Measurements from ENCODE around the gene PPP1CC.
"Not testable (repeated sequence)": the region's sequence is repeated elsewhere in the genome, so short reads cannot be mapped to it uniquely, and the experiment has no call there.

Gene PPP1CC

DNA sequence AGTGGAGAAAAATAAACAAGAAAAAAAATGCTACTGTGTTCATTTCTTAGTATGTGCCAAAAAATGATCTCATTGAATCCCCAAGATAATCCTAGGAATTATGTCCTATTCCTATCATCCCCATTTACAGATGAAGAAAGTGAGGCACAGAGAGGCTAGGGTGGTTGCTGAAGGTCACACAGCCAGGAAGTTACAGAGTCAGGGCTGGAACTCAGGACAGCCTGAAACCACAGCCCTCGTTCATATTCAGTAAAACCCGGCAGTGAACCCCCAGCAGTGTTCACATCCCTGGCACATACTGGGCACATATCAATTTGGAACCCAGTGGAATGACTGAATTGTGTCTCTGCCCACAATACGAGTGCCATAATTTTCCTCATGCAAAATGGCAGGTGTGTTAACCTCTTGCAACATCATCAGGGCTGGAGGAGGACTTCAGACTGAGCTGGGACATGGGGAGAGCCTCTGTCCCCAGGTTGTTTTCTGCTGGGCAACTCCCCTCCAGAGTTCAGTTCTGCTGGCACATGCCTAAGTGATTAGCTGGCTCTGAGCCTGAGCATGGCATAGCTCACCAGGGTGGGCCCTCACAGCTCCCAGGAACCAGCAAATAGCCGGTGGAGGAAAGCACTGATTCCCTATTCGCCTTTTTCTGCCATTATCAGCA is 2.0 kb upstream of the PPP1CC start:
- no peak overlapping the region for H3K4me3 ChIP-seq (ENCODE audit: low read length)
- no peaks in the 10 kb centered on the region for H3K36me3 ChIP-seq (ENCODE audit: insufficient read depth, low read length)
- no peak overlapping the region for H2AFZ ChIP-seq (ENCODE audit: low read depth, low read length)
- no peaks in the 10 kb centered on the region for H3K9me3 ChIP-seq (ENCODE audit: low read length)
- no peaks in the 10 kb centered on the region for H3K27me3 ChIP-seq (ENCODE audit: insufficient read depth, low read length)
- H3K4me1 ChIP-seq (ENCODE audit: insufficient read depth, low read length), result peaks cover 20% of the 10 kb centered on the region

DNA sequence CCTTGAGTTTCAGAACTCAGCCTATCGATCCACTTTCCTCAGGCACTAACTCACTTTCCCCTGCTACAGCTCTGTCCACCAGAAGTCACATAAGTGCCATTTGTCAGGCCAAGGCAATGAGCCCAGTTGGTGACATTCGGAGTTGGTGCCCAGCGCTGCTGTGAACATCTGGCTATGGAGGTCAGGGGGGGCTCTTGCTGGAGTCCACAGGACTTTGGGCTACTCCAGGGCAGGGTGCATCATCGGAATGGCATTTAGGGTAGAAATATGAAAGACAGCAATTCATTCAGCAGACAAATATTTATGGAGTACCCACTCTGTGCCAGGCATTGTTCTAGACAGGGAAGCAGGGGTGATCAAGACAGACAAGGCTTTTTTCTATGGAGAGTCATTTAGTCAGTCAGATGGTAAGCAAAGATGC is 1.5 kb upstream of the PPP1CC start:
- Histone ChIP-seq H3K4me1 (ENCODE audit: insufficient read depth, low read length) (peaks cover 25% of the 10 kb centered on the region), H3K27me3 (ENCODE audit: insufficient read depth, low read length) (no peaks in the 10 kb centered on the region), H3K36me3 (ENCODE audit: insufficient read depth, low read length) (peaks cover 3% of the 10 kb centered on the region), H2AFZ (ENCODE audit: low read depth, low read length) (no peak overlapping the region), H3K9me3 (ENCODE audit: low read length) (no peaks in the 10 kb centered on the region), H3K4me3 (ENCODE audit: low read length) (peak overlapping the region; percentile 98)

DNA sequence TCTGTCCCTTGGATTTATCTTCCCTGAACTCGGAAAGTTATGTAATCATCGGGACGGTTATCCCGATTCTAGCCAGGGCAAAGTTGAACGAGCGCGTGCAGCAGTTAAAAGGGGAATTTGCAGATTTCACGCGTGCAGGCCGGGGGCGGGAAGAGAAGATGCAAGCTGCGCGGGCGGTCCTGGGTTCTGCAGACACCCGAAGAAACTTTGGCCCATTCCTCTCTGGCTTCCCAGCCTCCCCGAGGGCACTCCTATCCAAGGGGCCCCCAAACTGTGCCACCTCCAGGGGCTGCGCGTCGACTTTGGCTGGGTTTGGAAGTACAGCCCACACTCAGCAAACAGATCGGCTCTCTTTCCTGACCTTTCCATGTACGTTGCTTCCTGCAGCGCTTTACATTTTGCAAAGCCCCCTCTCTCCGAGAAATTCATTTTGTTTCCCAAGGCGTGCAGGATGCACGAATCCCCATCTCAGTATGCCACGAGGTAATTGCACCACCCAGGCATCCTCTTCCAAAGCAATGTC is 941 bp upstream of the PPP1CC start:
- Histone ChIP-seq H2AFZ (ENCODE audit: low read depth, low read length) (peak overlapping the region; percentile 90), H3K4me1 (ENCODE audit: insufficient read depth, low read length) (peaks cover 27% of the 10 kb centered on the region), H3K27me3 (ENCODE audit: insufficient read depth, low read length) (no peaks in the 10 kb centered on the region), H3K9me3 (ENCODE audit: low read length) (no peaks in the 10 kb centered on the region), H3K36me3 (ENCODE audit: insufficient read depth, low read length) (peaks cover 6% of the 10 kb centered on the region), H3K4me3 (ENCODE audit: low read length) (peak overlapping the region; percentile 98)

DNA sequence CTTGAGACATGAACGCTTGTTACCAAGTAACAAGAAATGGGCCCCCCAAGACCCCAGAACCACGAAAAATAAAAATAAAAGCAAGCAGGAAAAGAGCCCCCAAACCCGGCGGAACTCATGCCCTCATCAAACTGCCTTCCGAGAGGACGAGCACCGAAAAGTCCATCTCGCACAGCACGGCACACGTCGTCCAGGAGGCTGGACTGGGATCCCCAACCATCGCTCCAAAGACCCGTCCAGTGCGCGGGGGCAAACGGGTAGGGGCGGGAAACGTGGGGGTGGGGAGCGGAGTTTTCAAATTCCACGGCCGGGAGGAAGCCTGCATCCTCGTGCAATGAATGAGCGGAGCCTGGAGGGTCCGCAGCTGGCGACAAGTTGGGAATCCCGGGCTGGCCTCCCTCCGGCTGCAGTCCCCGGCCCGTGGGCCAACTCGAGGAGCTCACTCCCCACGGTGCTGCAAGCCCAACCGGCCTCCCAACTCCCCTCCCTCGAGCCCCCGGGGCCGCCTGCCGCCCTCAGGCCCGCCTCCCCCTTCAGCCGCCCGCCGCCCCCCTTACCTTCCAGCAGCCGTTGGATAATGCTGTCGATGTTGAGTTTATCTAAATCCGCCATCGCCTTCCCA is 484 bp downstream of the PPP1CC start:
- no peaks in the 10 kb centered on the region for H3K27me3 ChIP-seq (ENCODE audit: insufficient read depth, low read length)
- no peak overlapping the region for H2AFZ ChIP-seq (ENCODE audit: low read depth, low read length)
- peak overlapping the region; percentile 95 for H3K4me3 ChIP-seq (ENCODE audit: low read length)
- peaks cover 12% of the 10 kb centered on the region for H3K36me3 ChIP-seq (ENCODE audit: insufficient read depth, low read length)
- peaks cover 34% of the 10 kb centered on the region for H3K4me1 ChIP-seq (ENCODE audit: insufficient read depth, low read length)
- H3K9me3 ChIP-seq (ENCODE audit: low read length), result no peaks in the 10 kb centered on the region

DNA sequence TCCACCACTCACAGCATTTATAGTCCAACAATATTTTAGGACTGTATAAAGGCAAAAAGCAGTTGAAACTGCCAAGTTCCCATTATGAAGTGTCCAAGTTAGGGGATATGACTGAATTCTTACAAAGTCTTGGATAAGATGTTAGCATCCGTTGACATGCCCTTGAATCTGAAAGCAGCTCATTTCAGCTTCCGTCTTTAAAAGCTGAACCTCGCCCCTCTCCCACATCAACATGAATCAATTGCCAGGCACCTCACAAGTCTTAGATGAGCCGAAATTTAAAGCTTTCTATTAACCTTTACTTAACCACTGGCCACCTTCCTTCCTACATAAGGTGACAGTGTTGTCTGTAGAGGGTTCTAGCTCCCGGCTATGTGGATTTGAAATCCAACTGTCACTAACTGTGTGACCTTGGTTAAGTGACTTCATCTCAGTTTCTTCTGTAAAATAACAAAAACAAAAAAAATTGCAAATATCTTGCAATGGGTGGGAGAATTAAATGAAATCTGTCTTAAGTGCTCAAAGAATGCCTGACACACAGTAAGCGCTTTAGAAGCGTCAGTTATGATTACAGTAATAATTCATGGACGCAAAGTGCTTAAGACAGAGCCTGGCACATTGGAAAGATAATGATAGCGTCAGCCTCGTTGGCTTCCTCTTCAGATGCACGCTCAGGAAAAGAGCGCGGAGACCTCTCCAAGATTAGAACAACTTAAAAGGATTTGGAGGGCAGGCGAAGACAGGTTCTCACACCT is 1.2 kb downstream of the PPP1CC start:
- no peak overlapping the region for H2AFZ ChIP-seq (ENCODE audit: low read depth, low read length)
- H3K27me3 ChIP-seq (ENCODE audit: insufficient read depth, low read length), result no peaks in the 10 kb centered on the region
- H3K4me1 ChIP-seq (ENCODE audit: insufficient read depth, low read length), result peaks cover 34% of the 10 kb centered on the region
- H3K9me3 ChIP-seq (ENCODE audit: low read length), result no peaks in the 10 kb centered on the region
- H3K4me3 ChIP-seq (ENCODE audit: low read length), result peak overlapping the region; percentile 95
- peaks cover 12% of the 10 kb centered on the region for H3K36me3 ChIP-seq (ENCODE audit: insufficient read depth, low read length)

DNA sequence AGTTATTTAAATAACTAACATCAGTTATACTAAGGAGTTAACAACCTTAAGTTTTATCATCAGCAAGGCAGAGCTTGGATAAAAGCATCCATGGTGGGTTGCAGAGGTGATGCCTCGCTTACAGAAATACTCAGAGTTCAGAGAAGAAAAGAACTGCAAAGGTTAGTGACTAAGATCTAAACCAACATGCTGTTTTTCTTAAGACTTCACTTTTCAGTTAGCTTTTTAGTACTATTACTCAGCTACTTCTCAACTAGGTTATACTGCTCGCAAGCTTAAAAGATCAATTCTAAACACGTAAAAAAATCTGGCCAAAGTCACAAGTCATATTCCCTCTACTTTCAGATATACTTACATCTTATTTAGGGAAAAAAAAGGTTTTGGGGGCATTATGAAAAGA is 2.8 kb downstream of the PPP1CC start:
- Histone ChIP-seq H3K36me3 (ENCODE audit: insufficient read depth, low read length) (peaks cover 18% of the 10 kb centered on the region), H3K9me3 (ENCODE audit: low read length) (no peaks in the 10 kb centered on the region), H3K27me3 (ENCODE audit: insufficient read depth, low read length) (no peaks in the 10 kb centered on the region), H3K4me3 (ENCODE audit: low read length) (peak overlapping the region; percentile 95), H2AFZ (ENCODE audit: low read depth, low read length) (no peak overlapping the region), H3K4me1 (ENCODE audit: insufficient read depth, low read length) (peaks cover 34% of the 10 kb centered on the region)

DNA sequence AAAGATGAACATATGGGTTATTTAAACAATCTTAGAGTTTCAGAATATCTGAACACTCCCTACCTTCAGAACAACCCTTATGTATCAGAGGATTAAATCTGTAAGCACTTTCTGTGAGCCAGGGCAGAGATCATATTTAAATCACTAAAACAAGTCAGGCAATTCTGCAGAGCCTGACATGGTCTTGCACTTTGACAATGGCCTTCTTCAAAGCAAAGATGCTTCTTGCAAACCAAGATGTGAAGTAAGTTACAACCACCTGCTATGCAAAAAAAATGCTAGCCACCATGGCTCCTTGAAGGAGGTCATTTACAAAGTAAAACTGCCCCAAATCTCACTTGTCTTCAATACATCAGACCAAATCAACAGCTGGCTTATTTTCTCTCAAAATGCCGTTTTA is 3.2 kb downstream of the PPP1CC start:
- Histone ChIP-seq H3K9me3 (ENCODE audit: low read length) (no peaks in the 10 kb centered on the region), H3K36me3 (ENCODE audit: insufficient read depth, low read length) (peaks cover 21% of the 10 kb centered on the region), H3K4me3 (ENCODE audit: low read length) (peak overlapping the region; percentile 95)

DNA sequence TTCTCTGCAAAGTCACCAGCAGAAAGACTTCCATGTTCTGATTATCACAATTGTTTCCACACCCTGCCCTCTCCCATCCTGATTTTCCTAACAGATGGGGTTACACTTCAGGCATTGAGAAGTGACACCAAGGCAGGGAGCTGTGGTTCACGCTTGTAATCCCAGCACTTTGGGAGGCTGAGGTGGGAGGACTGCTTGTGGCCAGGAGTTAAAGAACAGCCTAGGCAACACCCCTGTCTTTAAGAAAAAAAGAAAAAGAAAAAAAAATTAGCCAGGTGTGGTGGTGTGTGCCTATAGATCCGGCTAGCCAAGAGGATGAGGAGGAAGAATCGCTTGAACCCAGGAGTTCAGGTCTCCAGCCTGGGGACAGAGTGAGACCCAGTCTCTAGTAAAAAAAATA is 5.2 kb downstream of the PPP1CC start:
- Histone ChIP-seq H3K27me3 (ENCODE audit: insufficient read depth, low read length) (no peaks in the 10 kb centered on the region), H3K9me3 (ENCODE audit: low read length) (no peaks in the 10 kb centered on the region), H3K4me3 (ENCODE audit: low read length) (no peak overlapping the region), H2AFZ (ENCODE audit: low read depth, low read length) (no peak overlapping the region), H3K4me1 (ENCODE audit: insufficient read depth, low read length) (peaks cover 31% of the 10 kb centered on the region), H3K36me3 (ENCODE audit: insufficient read depth, low read length) (peaks cover 26% of the 10 kb centered on the region)

More for the DNA sequence above, 3.2 kb downstream of the PPP1CC start:
- Histone ChIP-seq H3K27me3 (ENCODE audit: insufficient read depth, low read length) (no peaks in the 10 kb centered on the region), H3K4me1 (ENCODE audit: insufficient read depth, low read length) (peaks cover 34% of the 10 kb centered on the region), H2AFZ (ENCODE audit: low read depth, low read length) (no peak overlapping the region)

DNA sequence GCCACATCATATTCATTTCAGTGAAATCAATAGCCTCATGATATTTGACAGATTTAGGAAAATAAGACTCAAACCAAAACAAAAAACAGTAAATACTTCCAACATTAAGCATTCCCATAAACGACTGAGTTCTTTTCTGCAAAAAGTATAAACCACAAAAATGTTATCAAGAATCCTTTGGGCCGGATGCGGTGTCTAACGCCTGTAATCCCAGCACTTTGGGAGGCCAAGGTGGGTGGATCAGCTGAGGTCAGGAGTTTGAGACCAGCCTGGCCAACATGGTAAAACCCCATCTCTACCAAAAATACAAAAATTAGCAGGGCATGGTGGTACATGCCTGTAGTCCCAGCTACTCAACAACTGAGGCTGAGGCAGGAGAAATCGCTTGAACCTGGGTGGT is 5.7 kb downstream of the PPP1CC start:
- H2AFZ ChIP-seq (ENCODE audit: low read depth, low read length); H3K4me3 ChIP-seq (ENCODE audit: low read length); H3K9me3 ChIP-seq (ENCODE audit: low read length); H3K27me3 ChIP-seq (ENCODE audit: insufficient read depth, low read length): not testable (repeated sequence)
- H3K36me3 ChIP-seq (ENCODE audit: insufficient read depth, low read length), result peaks cover 28% of the 10 kb centered on the region
- peaks cover 31% of the 10 kb centered on the region for H3K4me1 ChIP-seq (ENCODE audit: insufficient read depth, low read length)

DNA sequence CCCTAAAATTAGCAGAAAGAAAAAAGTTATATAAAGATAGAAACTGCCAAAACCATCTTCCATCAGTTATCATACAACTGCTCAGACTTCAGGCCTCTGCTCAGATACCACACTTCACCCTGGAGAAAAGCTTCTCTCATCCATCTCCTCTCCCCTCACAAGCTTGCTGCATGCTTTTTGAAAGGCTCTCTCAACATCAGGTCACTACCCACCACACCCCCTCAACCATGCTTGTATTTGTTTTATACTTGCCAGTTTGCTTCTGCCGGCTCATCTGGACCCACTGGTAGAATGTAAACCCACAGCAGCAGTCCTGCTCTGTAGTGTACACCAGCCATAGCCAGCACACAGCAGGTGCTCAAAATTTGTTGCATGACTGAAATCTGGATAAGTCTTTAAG is 8.8 kb downstream of the PPP1CC start:
- Histone ChIP-seq H3K9me3 (ENCODE audit: low read length) (peaks cover 2% of the 10 kb centered on the region), H2AFZ (ENCODE audit: low read depth, low read length) (no peak overlapping the region), H3K27me3 (ENCODE audit: insufficient read depth, low read length) (no peaks in the 10 kb centered on the region), H3K4me1 (ENCODE audit: insufficient read depth, low read length) (peaks cover 11% of the 10 kb centered on the region), H3K4me3 (ENCODE audit: low read length) (no peak overlapping the region), H3K36me3 (ENCODE audit: insufficient read depth, low read length) (peaks cover 56% of the 10 kb centered on the region)

DNA sequence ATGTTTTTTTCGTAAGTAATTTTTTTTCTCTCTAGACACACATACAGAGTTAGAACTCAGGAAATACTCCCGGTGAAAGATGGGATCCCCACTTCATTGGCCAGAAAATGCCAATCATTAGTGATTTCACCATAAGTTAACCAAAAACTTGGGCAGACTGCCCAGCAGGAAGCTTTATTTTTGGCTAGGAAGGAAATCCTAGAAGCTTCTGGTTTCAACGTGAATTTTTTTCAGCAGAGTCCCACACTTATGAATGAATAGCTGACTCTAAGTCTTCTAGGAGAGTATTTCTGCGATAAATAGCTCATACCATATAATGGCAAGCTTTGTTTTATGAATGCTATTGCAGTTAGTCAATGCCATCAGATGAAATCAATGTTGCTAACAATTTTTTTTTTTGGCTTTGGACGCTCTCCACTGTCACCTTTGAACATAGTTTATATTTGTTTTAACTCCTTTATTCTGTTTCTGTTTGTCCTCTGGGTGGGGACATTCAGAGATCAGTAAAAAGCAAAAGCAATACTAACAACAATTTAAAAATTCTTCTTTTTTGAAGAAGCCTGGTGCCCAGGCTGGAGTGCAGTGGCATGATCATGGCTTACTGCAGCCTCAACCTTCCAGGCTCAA is 9.5 kb downstream of the PPP1CC start:
- H3K4me3 ChIP-seq (ENCODE audit: low read length), result no peak overlapping the region
- H3K36me3 ChIP-seq (ENCODE audit: insufficient read depth, low read length), result peaks cover 57% of the 10 kb centered on the region
- H3K27me3 ChIP-seq (ENCODE audit: insufficient read depth, low read length), result no peaks in the 10 kb centered on the region
- peaks cover 2% of the 10 kb centered on the region for H3K9me3 ChIP-seq (ENCODE audit: low read length)
- H2AFZ ChIP-seq (ENCODE audit: low read depth, low read length), result no peak overlapping the region
- H3K4me1 ChIP-seq (ENCODE audit: insufficient read depth, low read length), result peaks cover 4% of the 10 kb centered on the region

DNA sequence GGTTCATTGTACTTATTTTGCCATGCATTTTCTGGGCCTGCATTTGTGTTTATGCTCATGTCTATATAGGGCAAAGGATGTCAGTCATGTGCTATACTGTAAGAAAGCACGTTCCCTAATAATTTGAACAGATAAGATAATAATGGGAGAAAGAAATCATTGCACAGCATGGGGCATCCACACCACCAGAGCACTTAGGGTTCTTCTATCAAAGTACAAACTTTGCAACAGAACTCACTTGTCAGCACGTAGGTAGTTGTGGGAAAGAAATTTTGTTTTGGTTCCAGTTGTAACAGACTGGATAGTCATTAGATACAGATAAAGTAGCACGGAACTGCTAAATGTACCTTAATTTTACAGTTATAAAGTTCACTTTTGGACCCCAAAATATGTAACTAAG is 10.1 kb downstream of the PPP1CC start:
- peaks cover 2% of the 10 kb centered on the region for H3K4me1 ChIP-seq (ENCODE audit: insufficient read depth, low read length)
- no peak overlapping the region for H3K4me3 ChIP-seq (ENCODE audit: low read length)
- H3K27me3 ChIP-seq (ENCODE audit: insufficient read depth, low read length), result no peaks in the 10 kb centered on the region
- peaks cover 2% of the 10 kb centered on the region for H3K9me3 ChIP-seq (ENCODE audit: low read length)
- no peak overlapping the region for H2AFZ ChIP-seq (ENCODE audit: low read depth, low read length)
- peaks cover 60% of the 10 kb centered on the region for H3K36me3 ChIP-seq (ENCODE audit: insufficient read depth, low read length)

DNA sequence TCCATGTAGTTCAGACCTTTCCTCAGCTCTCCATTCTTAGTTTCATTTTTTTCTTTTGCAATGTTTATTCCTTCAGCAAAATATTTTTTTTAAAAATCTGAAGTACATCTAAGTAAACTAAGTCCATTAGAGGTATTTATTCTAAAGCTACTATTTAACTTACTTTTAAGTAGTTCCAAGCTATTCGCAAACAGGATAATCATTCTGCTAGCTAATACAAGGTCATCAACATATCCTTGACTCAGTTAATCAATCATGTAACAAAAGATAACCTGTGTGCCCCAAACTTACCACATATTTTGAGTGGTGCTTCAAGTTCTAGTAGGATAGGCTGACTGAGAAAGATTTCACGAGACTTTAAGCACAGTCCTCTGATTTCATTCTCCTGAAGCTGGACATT is 11.2 kb downstream of the PPP1CC start:
- peaks cover 2% of the 10 kb centered on the region for H3K9me3 ChIP-seq (ENCODE audit: low read length)
- peaks cover 66% of the 10 kb centered on the region for H3K36me3 ChIP-seq (ENCODE audit: insufficient read depth, low read length)
- H2AFZ ChIP-seq (ENCODE audit: low read depth, low read length), result no peak overlapping the region
- peaks cover 2% of the 10 kb centered on the region for H3K4me1 ChIP-seq (ENCODE audit: insufficient read depth, low read length)
- no peaks in the 10 kb centered on the region for H3K27me3 ChIP-seq (ENCODE audit: insufficient read depth, low read length)
- H3K4me3 ChIP-seq (ENCODE audit: low read length), result no peak overlapping the region

Measured in neuron (in vitro differentiated cells).